ENCODE measurements around the gene EIF4A3. TPM values are rescaled to one million over a fixed set of nuclear protein-coding genes. Genes with fewer than 3 reads are reported as not detected.
"Not testable (repeated sequence)": the region's sequence is repeated elsewhere in the genome, so short reads cannot be mapped to it uniquely, and the experiment has no call there.

The EIF4A3 gene
- total RNA-seq, 4 donors from 2014 or later = 29.7 to 500 (median 79.1) TPM

DNA sequence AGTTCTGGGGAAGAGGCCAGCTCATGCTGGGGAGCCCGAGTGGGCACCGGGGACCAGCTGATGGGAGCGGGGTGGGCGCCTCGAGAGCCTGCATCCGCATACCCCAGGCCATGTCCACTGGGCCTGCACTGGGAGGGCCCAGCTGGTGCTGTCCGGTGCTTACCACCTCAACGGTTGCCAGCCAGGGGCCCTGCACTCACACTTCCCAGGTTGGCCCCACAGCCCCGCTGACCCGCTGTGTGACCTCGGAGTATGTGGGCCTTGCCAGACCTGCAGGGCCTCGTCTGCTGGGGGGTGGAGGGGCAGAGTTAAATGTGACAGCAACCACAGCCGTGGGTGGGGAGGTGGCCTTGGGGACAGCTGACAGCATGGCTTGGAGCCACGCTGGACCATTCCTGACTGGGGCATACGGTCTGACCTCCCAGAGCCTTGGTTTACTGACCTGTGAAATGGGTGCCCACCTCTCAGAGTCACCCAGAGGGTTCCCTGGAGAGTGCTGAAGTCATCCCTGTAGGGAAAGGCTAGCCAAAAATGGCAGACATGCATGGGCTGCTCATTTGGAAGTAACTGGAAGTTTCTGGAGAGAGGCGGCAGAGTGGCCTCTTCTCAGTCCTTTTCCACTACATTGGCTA, 51.0 kb downstream of the EIF4A3 start:
- H3K36me3 ChIP-seq = no peaks in the 10 kb centered on the region
- H3K4me3 ChIP-seq = no peak overlapping the region
- no peaks in the 10 kb centered on the region for H3K27me3 ChIP-seq
- TF ChIP-seq, protein P1, sequence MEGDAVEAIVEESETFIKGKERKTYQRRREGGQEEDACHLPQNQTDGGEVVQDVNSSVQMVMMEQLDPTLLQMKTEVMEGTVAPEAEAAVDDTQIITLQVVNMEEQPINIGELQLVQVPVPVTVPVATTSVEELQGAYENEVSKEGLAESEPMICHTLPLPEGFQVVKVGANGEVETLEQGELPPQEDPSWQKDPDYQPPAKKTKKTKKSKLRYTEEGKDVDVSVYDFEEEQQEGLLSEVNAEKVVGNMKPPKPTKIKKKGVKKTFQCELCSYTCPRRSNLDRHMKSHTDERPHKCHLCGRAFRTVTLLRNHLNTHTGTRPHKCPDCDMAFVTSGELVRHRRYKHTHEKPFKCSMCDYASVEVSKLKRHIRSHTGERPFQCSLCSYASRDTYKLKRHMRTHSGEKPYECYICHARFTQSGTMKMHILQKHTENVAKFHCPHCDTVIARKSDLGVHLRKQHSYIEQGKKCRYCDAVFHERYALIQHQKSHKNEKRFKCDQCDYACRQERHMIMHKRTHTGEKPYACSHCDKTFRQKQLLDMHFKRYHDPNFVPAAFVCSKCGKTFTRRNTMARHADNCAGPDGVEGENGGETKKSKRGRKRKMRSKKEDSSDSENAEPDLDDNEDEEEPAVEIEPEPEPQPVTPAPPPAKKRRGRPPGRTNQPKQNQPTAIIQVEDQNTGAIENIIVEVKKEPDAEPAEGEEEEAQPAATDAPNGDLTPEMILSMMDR (IDR thresholded peaks at IDR 0.05) = no peak
- no peak for TF ChIP-seq POLR2A (IDR thresholded peaks at IDR 0.05)
- H3K4me1 ChIP-seq = no peaks in the 10 kb centered on the region
- no peak overlapping the region for H3K27ac ChIP-seq
- DNase-seq = no peak
- intact Hi-C loops (cut with DNase I; ENCODE audit: low total_unique reads) = no loop called here
- no peaks in the 10 kb centered on the region for H3K9me3 ChIP-seq

- DNase-seq = no peak
Measured at GRCh38 chr17:80095038-80095843, 51.7 kb downstream of the EIF4A3 start.

DNA sequence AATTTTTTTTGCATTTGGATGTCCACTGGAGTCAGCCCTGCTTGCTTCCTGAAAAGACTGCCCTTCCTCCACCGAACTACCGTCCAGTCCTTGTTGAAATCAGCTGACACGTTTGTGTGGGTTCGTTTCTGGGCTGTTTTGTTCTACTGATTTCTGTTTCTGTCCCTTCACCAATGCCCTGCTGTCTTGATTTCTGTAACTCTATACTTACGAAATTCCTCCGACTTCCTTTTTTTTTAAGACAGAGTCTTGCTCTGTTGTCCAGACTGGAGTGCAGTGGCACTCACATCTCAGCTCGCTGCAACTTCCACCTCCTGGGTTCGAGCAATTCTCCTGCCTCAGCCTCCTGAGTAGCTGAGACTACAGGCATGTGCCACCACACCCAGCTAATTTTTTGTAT, 54.0 kb downstream of the EIF4A3 start:
- no peaks in the 10 kb centered on the region for H3K4me1 ChIP-seq
- intact Hi-C loops (cut with DNase I; ENCODE audit: low total_unique reads) = no loop called here
- no peak overlapping the region for H3K4me3 ChIP-seq
- no peaks in the 10 kb centered on the region for H3K9me3 ChIP-seq
- no peak overlapping the region for H3K27ac ChIP-seq
- DNase-seq = no peak
- no peaks in the 10 kb centered on the region for H3K36me3 ChIP-seq
- TF ChIP-seq POLR2A (IDR thresholded peaks at IDR 0.05) = no peak
- TF ChIP-seq, protein P1 (IDR thresholded peaks at IDR 0.05) = no peak
- H3K27me3 ChIP-seq = no peaks in the 10 kb centered on the region

More at GRCh38 chr17:80095038-80095843, 51.7 kb downstream of the EIF4A3 start:
- H3K9me3 ChIP-seq = no peaks in the 10 kb centered on the region
- H3K27me3 ChIP-seq = no peaks in the 10 kb centered on the region
- intact Hi-C loops (cut with DNase I; ENCODE audit: low total_unique reads) = no loop called here
- H3K4me1 ChIP-seq = no peaks in the 10 kb centered on the region
- TF ChIP-seq, protein P1 (IDR thresholded peaks at IDR 0.05) = no peak
- TF ChIP-seq POLR2A (IDR thresholded peaks at IDR 0.05) = no peak
- no peaks in the 10 kb centered on the region for H3K36me3 ChIP-seq
- H3K4me3 ChIP-seq = no peak overlapping the region
- H3K27ac ChIP-seq = no peak overlapping the region

- no peak overlapping the region for H3K27ac ChIP-seq
- no peak for DNase-seq
- TF ChIP-seq, protein P1 (IDR thresholded peaks at IDR 0.05) = no peak
- TF ChIP-seq POLR2A (IDR thresholded peaks at IDR 0.05) = no peak
- H3K4me3 ChIP-seq = no peak overlapping the region
- H3K36me3 ChIP-seq = no peaks in the 10 kb centered on the region
- H3K27me3 ChIP-seq = no peaks in the 10 kb centered on the region
- H3K9me3 ChIP-seq = no peaks in the 10 kb centered on the region
- intact Hi-C loops (cut with DNase I; ENCODE audit: low total_unique reads) = no loop called here
- H3K4me1 ChIP-seq = no peaks in the 10 kb centered on the region
Measured at GRCh38 chr17:80091376-80091775, 55.6 kb downstream of the EIF4A3 start.

GRCh38 chr17:80090164-80090563, 56.8 kb downstream of the EIF4A3 start:
- DNase-seq; H3K4me1 ChIP-seq; H3K9me3 ChIP-seq; H3K36me3 ChIP-seq; H3K27ac ChIP-seq; H3K27me3 ChIP-seq; intact Hi-C loops (cut with DNase I; ENCODE audit: low total_unique reads); H3K4me3 ChIP-seq: not testable (repeated sequence)
